Stimulated activated CD8-positive, alpha-beta memory T cell treated with anti-CD3 and anti-CD28 coated beads, Interleukin-7, amount 100 ng/mL, for 24 hours (primary cell): ENCODE results near the gene KCTD15.

Experiments used
- DNase-seq: peaks from one replicate; pipeline ENCODE4 v3.0.0-alpha.2; 2020; ENCODE audit warnings: low read depth

KCTD15 gene, protein sequence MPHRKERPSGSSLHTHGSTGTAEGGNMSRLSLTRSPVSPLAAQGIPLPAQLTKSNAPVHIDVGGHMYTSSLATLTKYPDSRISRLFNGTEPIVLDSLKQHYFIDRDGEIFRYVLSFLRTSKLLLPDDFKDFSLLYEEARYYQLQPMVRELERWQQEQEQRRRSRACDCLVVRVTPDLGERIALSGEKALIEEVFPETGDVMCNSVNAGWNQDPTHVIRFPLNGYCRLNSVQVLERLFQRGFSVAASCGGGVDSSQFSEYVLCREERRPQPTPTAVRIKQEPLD

DNA sequence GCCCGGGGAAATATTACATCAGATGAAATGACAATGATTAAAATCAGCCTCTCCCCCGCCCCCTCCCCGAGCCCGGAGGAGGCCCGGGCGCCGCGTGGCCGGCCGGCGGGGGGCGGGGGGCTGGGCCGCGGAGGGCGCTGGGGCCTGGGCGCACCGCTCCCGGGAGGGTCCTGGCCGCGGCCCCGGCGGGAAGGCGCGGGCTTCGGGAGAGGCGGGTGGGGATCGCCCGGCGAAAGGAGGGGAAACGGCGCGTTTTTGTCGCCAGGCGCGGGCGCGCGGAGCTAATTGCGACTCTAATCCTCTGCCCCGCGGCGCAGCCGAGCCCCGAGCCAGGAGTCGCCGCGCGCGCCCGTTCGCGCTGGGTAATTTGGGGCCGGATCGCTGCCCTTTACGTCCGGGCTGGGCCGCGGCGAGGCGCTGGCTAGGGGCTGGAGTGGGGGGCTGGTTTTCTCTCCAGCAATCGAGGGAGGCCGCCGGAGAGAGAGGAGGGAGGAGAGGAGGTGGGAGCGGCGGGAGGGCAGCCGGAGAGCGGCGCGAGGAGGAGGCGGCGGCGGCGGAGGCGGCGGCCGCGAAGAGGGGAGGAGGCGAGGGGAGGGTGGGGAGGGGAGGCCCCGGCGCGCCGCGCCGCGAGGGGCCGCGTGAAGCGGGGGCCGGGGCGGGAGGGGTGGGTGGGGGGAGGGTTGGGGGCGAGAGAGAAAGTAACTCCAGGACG is at the start of gene KCTD15:
TSS of gene KCTD15 (plus strand) at position 707 of the 712 bp plus-strand sequence. CDS start 3,585 bp downstream, outside the sequence.
- no peak for DNase-seq

DNA sequence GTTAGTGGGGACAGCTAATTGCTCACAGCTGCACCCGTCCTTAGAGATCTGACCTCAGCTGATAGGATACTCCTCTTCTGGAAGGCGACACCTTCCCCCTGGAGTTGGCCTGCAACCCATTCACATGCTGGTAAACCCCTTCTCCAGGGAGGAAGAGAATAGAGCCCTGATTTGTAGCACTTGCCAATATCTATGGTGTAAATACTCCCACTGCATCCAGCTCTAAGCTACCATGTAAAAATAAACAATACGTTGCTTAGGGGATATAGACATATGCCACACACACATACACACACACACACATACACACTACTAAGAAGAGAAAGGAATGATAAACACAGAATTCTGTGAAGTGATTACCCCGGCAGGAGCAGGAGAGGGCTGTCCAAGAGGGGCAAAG is 49.4 kb upstream of the KCTD15 start:
- no peak for DNase-seq

- no peak for DNase-seq
Measured at GRCh38 chr19:33748231-33748630, 48.4 kb upstream of the KCTD15 start.

- no peak for DNase-seq
Measured at GRCh38 chr19:33749016-33749415, 47.7 kb upstream of the KCTD15 start.

GRCh38 chr19:33749619-33750175 is 47.0 kb upstream of the KCTD15 start:
- DNase-seq: no peak

GRCh38 chr19:33750587-33751435 is 45.9 kb upstream of the KCTD15 start:
- DNase-seq: no peak

- DNase-seq: no peak
Measured at GRCh38 chr19:33751436-33751770, 45.3 kb upstream of the KCTD15 start.

- no peak for DNase-seq
Measured at GRCh38 chr19:33752018-33752800, 44.5 kb upstream of the KCTD15 start.

DNA sequence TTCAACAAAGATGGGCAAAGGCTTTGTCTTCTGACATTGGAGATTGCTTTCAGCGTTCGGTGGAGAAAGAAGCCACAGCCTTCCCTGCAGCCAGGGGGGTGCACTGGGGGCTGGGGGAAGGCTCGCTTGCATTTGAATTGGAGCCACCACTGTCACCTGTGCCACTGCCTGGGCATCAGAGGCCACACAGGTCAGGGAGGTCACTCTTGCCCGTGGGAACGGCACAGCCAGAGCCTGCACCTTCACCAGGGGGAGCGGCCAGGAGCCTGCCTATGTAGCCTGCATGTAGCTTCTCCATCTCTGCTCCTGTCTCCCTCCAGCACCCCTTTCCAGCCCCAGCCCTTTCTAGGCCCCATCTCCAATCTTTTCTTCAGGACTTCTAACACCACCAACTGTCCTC is 43.7 kb upstream of the KCTD15 start:
- DNase-seq: no peak

- no peak for DNase-seq
Measured at GRCh38 chr19:33754361-33754760, 42.3 kb upstream of the KCTD15 start.

DNA sequence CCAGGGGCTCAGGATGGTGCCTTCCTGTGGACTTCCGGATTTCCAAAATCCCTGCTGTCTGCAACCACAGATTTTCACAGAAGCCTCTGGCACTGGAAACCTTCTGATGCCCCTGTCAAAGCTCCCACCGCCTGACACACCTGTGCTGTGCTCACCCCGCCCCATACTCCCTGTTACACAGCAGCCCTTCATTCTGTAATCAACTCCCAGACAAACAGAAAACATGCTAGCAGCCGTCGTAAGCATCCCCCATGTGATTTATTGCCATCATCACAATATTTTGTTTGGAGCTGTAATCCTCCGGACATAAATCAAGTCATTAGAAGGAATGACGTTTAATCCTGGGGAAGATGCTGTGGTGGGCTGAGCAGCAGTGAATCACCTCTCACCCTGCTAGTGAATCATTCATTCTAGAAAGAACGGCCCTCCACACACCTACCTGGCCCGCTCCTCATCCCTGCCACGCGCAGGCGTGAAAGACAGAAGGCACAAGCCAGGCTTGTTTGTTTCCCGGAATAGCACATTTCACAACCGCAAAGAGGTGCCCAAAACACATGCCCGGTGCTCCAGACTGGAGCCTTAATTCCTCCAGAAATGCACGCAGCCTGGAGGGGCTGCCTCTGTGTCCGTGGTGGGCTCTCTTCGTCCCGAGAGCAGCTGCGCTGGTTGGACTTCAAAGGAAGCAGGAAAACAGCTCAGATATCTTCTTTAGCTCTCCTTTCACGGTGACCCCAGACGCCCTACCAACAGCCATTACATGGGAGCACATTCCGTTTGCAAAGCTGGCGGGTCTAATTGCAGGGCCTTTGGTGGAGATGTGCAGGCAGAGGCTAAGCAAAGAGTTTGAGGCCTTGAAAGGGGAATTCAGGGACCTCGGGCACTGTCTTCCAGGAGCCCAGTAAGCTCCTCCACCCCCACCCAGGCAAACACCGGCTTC is 41.3 kb upstream of the KCTD15 start:
- DNase-seq: no peak

DNA sequence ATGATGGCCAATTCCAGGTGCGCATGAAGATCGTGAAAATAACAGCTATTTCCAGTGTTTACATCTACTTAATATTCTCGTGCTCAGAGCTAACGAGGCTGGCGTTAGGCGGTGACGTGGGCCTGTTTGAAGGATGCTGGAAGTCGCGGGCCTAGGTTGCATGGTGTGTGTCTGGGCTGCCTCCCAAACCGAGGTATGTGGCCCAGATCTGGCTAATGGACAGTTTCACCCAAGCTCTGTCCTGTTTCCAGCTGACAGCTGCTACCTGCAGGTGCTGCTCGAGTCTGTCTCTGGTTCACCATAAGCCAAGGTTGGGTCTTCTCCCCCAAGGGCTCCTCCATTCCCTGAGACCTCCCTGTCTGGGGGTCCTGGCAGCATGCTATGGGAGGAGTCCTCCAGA is 40.5 kb upstream of the KCTD15 start:
- no peak for DNase-seq

- DNase-seq: no peak
Measured at GRCh38 chr19:33758541-33759013, 38.1 kb upstream of the KCTD15 start.

GRCh38 chr19:33759356-33759755 is 37.3 kb upstream of the KCTD15 start:
- no peak for DNase-seq

DNA sequence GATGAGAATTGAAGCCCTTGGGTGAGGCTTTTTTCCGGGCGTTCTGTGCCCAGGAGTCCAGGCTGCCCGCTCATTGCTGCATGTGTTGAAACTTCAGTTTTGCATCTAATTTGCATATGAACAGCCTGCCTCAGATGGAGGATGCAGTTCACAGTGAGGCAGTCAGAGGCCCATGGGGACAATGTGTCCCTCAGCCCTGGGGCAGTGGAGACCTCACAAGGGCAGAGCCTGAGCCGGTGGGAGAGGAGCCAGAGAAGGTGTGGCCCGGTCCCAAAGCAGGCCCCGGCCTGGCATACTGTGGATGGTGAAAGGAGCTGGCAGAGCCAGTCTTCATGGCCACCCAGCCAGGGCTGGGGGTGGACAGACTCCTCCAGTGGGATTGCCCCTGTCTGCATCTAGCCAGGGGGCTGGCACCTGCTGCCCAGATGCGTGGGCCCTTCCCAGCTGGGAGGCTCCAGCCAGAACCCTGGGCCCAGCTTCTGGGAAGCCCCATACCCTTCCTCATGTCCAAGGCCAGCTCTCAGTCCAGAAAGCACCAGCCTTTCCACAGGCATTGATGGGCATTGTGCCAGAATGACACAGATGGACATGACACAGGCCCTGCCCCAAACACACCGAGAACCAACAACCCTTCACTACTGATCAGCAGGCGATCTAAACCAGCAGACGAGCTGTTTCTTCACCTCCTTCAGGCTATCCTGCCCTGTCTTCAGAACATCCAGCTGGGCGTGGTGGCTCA is 32.9 kb upstream of the KCTD15 start:
- DNase-seq: no peak

- no peak for DNase-seq
Measured at GRCh38 chr19:33766623-33767022, 30.0 kb upstream of the KCTD15 start.

GRCh38 chr19:33767898-33768413 is 28.7 kb upstream of the KCTD15 start:
- no peak for DNase-seq

- DNase-seq: no peak
Measured at GRCh38 chr19:33769208-33769607, 27.5 kb upstream of the KCTD15 start.

DNA sequence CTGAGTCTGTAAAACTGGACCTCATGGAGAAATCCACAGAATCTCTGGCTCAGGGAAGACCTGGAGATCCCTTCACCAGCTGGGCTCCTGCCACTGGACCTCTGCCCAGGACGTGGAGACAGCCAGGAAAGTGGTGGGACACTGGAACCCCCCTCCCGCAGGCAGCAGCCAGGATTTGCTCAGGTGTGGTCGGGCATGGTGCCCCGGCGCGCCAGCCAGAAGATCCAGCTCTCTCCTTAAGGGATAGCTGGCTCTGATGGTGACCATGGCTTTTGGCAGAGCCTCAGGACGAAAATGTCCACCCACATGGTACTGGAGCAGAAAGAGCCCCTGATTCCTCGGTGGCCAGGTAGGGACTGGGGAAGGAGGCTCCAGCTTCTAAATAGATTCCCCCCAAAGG is 26.6 kb upstream of the KCTD15 start:
- DNase-seq: no peak
